NCI-H774 (cell line): ENCODE measurements around the gene TMEM52.

Source experiments
- DNase-seq: peaks from one replicate; lab custom pipeline; 2025; lab: John Stamatoyannopoulos, UW

The TMEM52 gene

DNA sequence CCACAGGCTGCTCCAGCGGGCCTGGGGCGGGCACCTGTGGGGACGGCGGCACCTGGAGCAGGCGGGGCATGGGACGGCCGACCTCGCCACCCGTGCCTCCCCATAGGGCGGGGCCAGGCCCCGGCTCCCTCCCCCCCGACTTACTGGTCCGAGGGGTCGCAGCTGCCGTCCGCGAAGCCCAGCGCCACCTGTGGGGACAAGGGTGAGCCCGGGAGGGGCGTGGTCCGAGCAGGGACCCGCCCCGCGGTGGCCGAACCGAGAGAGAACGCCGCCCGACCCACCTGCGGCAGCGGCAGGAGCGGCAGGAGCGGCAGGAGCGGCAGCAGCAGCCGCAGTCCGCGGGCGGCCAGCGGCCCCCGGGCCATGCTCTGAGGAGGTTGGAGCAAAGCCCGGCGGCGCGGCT is at the start of gene TMEM52:
TSS of gene TMEM52 (minus strand) at position 379 of the 403 bp plus-strand sequence. CDS start at position 365, 14 bp downstream.
- no peak for DNase-seq

DNA sequence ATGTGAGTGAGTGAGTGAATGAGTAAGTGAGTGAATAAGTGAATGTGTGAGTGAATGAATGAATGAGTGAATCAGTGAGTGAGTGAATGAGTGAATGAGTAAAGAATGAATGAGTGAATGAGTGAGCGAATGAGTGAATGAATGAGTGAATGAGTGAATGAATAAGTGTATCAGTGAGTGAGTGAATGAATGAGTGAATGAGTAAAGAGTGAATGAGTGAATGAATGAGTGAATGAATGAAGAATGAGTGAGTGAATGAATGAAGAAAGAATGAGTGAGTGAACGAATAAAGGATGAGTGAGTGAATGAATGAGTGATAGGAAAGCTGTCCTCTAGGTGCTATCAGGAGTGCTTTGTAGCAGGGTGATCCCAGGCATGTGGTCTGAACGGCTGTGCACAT is 48.8 kb upstream of the TMEM52 start:
- DNase-seq = no peak

GRCh38 chr1:1967151-1967550 is 48.1 kb upstream of the TMEM52 start:
- no peak for DNase-seq

- DNase-seq = no peak
Measured at GRCh38 chr1:1966071-1966740, 47.1 kb upstream of the TMEM52 start.

GRCh38 chr1:1965546-1965945 is 46.5 kb upstream of the TMEM52 start:
- no peak for DNase-seq

DNA sequence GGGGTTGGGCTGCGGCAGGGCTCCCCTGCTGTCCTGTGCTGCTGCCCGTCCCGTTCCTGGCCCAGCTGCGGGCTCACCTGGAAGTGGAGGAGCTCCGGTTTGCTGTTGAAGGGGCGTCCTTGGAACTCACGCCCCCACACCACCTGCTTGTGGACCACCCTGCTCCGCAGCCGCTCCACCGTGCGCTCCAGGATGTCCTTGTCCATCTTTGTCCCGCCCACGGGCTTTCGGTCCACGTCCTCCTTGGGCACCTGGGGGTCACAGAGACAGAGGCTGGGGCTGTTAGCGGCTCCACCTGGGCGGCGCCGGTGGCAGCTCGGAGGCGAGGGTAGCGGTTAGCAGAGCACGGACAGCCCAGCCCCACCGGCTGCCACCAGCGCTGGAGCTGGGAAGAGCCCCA is 45.7 kb upstream of the TMEM52 start:
- DNase-seq = no peak

DNA sequence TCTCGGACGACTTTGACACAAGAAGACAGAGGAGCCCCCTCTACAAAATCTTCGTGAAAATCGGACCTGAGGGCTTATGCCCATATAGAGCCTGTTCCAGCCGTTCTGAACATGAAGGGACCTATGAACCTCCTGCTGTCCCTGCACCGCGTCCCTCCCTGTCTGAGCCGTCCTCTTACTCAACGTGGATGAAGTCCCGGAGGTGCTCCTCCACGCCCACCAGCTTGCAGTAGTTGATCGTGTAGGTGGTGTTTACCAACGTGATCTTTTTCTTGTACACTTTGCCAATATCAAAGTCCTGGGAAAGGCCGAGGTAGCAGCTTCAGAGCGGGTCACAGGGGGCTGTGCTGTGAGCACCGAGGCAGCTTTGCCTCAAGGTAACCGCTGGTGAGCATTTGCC is 44.5 kb upstream of the TMEM52 start:
- DNase-seq = no peak

DNA sequence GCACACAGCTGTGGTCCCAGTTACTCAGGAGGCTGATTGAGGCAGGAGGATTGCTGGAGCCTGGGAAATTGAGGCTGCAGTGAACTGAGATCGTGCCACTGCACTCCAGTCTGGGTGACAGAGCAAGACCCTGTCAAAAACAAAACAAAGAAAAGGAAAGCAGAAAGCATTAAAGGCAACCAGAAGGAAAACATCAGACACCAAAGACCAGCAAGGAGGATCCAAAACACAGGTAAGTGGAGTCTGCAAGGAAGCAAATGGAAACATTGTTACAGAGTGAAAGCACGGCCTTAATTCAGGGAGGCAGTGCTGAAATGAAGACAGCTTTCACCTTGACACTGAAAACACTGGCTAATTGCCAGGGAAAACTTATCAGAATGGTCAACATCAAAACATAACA is 43.7 kb upstream of the TMEM52 start:
- DNase-seq = no peak

- DNase-seq = no peak
Measured at GRCh38 chr1:1960480-1961196, 41.6 kb upstream of the TMEM52 start.

DNA sequence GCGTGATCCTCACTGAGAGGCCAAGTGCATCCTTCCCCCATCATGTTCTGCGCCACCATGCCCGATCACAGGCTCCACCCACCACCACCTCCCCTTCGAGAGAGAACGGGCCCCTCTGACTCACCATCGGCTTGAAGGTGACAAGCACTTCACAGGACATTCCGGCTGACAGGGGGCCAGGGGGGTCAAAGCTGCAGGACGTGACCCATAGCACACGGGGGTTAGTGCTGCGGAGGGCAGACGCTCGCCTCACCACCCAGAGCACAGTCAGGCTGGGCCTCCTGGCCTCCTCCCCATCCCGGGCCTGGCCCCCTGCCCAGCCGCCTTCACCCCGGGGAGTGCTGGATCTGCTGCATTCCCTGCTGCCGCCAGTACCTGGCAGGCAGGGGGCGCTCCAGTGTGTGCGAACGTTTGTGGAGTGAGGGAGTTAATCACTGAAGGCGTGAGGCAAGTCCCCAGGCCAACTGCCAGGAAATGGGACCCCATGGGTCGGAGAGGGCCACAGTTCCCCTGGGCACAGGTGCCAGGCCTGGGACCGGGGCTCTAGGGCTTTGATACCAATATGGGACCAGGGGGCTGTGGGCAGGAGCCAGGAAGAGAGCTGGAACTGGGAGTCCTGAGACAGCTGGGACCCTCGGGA is 40.9 kb upstream of the TMEM52 start:
- DNase-seq = peak; percentile 3

GRCh38 chr1:1959459-1959839 is 40.4 kb upstream of the TMEM52 start:
- no peak for DNase-seq

GRCh38 chr1:1958071-1958541 is 39.0 kb upstream of the TMEM52 start:
- no peak for DNase-seq

- no peak for DNase-seq
Measured at GRCh38 chr1:1957533-1957961, 38.5 kb upstream of the TMEM52 start.

DNA sequence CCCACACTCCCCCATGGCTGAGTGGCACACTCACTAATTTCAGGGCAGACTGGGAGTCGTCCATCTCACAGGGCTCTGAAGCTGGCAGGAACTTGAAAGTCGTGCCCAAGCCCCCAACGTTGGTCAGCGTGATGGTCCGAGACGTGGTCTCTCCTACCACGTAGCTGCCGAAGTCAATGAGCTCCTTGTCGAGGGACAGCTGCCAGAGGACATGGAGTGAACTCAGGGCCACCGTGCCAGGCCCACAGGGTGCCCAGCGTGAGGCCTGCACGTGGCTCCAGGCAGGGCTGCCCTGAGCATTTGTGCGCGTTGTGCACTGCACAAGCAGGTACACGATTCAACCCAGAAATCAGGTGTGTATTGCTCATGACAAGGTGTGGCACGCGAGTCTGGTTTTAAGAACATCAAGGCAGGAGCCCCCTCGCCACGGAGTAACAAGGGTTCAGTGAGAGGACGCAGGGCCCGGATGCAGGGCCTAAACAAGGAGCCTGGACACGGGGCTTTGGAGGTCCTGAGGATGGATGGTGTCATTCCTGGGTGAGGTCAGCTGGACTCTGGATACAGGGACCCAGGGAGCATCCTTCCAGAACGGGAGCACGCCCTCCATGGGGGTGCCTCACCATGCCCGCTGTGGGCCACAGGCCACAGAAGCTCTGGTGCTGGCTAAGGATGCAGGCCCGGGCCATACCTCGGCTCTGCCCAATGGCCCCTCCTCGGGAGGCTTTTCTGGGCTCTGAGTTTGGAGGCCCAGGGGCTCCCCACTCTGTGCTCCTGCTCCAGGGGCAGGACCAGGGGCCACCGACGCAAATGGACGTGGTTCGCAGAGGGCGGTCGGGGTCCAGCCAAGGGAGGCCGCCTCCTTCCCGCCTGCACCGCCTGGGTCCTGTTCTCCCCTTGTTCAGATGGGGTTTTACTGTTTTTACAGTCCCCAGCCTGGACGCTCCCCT is 37.8 kb upstream of the TMEM52 start:
- DNase-seq = no peak

GRCh38 chr1:1956101-1956500 is 37.0 kb upstream of the TMEM52 start:
- no peak for DNase-seq

GRCh38 chr1:1955621-1956094 is 36.6 kb upstream of the TMEM52 start:
- DNase-seq = no peak

- no peak for DNase-seq
Measured at GRCh38 chr1:1954831-1955441, 35.9 kb upstream of the TMEM52 start.

- no peak for DNase-seq
Measured at GRCh38 chr1:1954015-1954414, 34.9 kb upstream of the TMEM52 start.

- no peak for DNase-seq
Measured at GRCh38 chr1:1950940-1951339, 31.9 kb upstream of the TMEM52 start.

- no peak for DNase-seq
Measured at GRCh38 chr1:1948783-1949182, 29.7 kb upstream of the TMEM52 start.

DNA sequence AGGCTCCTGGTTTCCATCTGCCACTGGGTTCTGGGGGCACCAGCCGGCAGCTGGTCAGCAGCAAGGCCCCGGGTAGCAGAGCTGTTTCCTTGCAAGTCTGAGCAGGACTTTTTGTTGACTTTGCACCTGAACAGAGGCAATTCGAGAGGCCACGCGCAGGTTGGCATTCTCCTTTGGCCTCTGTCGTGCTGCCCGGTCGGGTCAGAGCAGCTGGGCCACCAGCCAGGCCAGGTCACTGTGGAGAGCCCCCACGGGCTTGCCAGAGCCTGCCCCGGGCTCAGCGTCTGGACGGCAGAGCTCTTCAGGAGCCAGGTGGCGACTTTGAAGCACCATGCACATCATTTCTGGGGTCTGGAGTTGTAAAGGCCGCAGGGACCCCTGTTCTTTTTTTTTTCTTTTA is 28.4 kb upstream of the TMEM52 start:
- no peak for DNase-seq
